ENCODE results near the gene FSD2.

DNA sequence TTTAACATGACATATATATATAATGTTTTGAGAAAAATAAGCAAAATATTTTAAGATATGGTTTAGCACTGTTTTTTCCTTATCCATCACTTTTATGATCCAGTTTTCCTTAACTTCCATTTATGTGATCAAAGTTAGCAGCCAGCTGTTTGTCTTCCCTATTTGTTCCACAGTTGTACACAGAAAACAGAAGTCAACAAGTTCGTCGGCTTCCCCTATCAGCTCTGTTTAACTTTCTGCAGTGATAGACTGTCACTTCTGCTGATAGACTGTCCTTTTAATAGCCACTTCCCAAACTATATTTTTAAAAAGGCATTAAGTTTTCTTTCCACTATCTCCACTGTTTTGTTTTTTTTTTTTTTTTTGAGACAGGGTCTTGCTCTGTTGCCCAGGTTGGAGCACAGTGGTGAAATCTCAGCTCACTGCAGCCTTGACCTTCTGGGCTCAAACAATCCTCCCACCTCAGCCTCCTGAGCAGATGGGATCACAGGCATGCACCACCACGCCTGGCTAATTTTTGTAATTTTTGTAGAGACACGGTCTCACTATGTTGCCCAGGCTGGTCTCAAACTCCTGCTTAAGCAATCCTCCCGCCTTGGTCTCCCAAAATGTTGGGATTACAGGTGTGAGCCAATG is 7.2 kb downstream of the FSD2 start:
- TF ChIP-seq, protein P1, sequence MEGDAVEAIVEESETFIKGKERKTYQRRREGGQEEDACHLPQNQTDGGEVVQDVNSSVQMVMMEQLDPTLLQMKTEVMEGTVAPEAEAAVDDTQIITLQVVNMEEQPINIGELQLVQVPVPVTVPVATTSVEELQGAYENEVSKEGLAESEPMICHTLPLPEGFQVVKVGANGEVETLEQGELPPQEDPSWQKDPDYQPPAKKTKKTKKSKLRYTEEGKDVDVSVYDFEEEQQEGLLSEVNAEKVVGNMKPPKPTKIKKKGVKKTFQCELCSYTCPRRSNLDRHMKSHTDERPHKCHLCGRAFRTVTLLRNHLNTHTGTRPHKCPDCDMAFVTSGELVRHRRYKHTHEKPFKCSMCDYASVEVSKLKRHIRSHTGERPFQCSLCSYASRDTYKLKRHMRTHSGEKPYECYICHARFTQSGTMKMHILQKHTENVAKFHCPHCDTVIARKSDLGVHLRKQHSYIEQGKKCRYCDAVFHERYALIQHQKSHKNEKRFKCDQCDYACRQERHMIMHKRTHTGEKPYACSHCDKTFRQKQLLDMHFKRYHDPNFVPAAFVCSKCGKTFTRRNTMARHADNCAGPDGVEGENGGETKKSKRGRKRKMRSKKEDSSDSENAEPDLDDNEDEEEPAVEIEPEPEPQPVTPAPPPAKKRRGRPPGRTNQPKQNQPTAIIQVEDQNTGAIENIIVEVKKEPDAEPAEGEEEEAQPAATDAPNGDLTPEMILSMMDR (IDR thresholded peaks at IDR 0.05) = no peak
- TF ChIP-seq POLR2A (IDR thresholded peaks at IDR 0.05) (no peak), EP300 (IDR thresholded peaks at IDR 0.05) (no peak)

All from ovary (tissue), 3 donors.